Spleen (tissue), 7 donors: ENCODE data around the gene STARD13.

Experiments used
- POLR2AphosphoS5 ChIP-seq, 3 donors: sonication (generic); formaldehyde crosslinking; IDR thresholded peaks; one replicate each; pipeline ENCODE4 v1.5.1; 2017; ENCODE audit warnings: antibody characterized with exemption in 3 of 3
- TF ChIP-seq, protein P1 (sequence below), 11 experiments: fragments of 200-600 bp in 7 of 11; fragments of 450-650 bp in 4 of 11; sonication (generic) in 4 of 11; IDR thresholded peaks in 8 of 11; conservative IDR thresholded peaks in 3 of 11; 1 replicate in 7 of 11; 2 replicates in 4 of 11; pipeline versions ENCODE4 v1.4.0 to v1.8.0; 2016 to 2021; ENCODE audit warnings: antibody characterized with exemption in 11 of 11, inconsistent platforms in 4 of 11, mild to moderate bottlenecking in 1 of 11
- donor health status: DM: no; HTN: no; CAD: no; lungs with moderate emphysema.
- donor health status: DM: no; HTN: no; CAD: no.
- donor health status: DM: no; HTN: no; CAD: no.

DNA sequence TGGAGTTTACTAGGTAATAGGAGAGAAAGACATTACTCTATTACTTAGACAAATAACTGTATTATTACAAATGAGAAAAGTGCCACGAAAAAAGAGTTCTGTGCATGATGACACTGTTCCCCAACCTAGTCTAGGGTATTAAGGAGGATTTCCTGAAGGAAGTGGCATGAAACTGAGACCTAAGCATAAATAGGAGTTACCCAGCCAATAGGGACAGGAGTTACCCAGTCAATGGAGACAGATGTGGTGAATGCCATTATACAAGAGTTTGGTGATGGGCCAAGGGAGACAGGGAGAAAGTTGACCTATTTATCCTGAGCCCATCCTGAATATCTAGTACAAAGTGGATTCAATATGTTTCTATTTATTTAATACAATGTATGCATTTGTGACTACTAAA, 203.9 kb downstream of the STARD13 start:
- TF ChIP-seq, protein P1, sequence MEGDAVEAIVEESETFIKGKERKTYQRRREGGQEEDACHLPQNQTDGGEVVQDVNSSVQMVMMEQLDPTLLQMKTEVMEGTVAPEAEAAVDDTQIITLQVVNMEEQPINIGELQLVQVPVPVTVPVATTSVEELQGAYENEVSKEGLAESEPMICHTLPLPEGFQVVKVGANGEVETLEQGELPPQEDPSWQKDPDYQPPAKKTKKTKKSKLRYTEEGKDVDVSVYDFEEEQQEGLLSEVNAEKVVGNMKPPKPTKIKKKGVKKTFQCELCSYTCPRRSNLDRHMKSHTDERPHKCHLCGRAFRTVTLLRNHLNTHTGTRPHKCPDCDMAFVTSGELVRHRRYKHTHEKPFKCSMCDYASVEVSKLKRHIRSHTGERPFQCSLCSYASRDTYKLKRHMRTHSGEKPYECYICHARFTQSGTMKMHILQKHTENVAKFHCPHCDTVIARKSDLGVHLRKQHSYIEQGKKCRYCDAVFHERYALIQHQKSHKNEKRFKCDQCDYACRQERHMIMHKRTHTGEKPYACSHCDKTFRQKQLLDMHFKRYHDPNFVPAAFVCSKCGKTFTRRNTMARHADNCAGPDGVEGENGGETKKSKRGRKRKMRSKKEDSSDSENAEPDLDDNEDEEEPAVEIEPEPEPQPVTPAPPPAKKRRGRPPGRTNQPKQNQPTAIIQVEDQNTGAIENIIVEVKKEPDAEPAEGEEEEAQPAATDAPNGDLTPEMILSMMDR (IDR thresholded peaks at IDR 0.05 in 8 of 11, conservative IDR thresholded peaks at IDR 0.05 in 3 of 11) = no peak
- no peak for TF ChIP-seq POLR2AphosphoS5 (IDR thresholded peaks at IDR 0.05)
